Ovary (tissue), 9 donors: ENCODE data around the gene ANGEL1. TPM values are rescaled to one million over a fixed set of nuclear protein-coding genes. Genes with fewer than 3 reads are reported as not detected.

Experiments
- DNase-seq, 5 donors: peaks; one replicate each; pipeline ENCODE4 v3.0.0-alpha.2; 2019 to 2020
- H3K27ac ChIP-seq, 2 donors: fragments of 200-600 bp; one replicate each; pipeline versions ENCODE4 v1.5.1 to v1.8.0; 2019 to 2022
- H3K27me3 ChIP-seq: fragments of 200-600 bp; one replicate; pipeline ENCODE4 v1.8.0; 2022
- H3K36me3 ChIP-seq: fragments of 200-600 bp; sonication (generic); one replicate; pipeline ENCODE4 v1.5.1; 2019
- H3K4me1 ChIP-seq: one replicate; pipeline ENCODE4 v1.8.1; 2013; ENCODE audit warnings: mild to moderate bottlenecking, moderate library complexity; ENCODE audit not compliant: insufficient read depth
- H3K4me3 ChIP-seq: fragments of 200-600 bp; sonication (generic); one replicate; pipeline ENCODE4 v1.5.1; 2017
- H3K9me3 ChIP-seq, 2 donors: fragments of 200-600 bp in 1 of 2; sonication (generic) in 1 of 2; one replicate each; pipeline versions ENCODE4 v1.5.1 to v1.8.1; 2013 to 2019; ENCODE audit warnings: mild to moderate bottlenecking in 1 of 2, moderate library complexity in 1 of 2
- EP300 ChIP-seq: sonication (generic); formaldehyde crosslinking; IDR thresholded peaks from one replicate; pipeline ENCODE4 v1.6.1; 2017; ENCODE audit warnings: antibody characterized with exemption
- POLR2A ChIP-seq: fragments of 450-650 bp; IDR thresholded peaks from one replicate; pipeline ENCODE4 v1.6.1; 2017; ENCODE audit warnings: antibody characterized with exemption, mild to moderate bottlenecking, moderate library complexity
- WGBS, 3 donors: extraction: QIAGEN DNeasy Blood & Tissue Kit in 1 of 3; methylation state at CpG; one replicate each; pipeline versions ENCODE4 v1.1.5 to v1.1.7; 2013 to 2017; 5-methylcytosine and 5-hydroxymethylcytosine counted together
- intact Hi-C, 4 donors: fragments of 100-400 bp; cut with DNase I; formaldehyde crosslinking; loops; one replicate each; pipeline versions ENCODE4 v1.11.0 to v1.15.1; 2022 to 2023
- polyA plus RNA-seq, 2 donors: library from polyadenylated mRNA; stranded (reverse); fragments of 200-250 nt in 1 of 2; fragments of 350-450 nt in 1 of 2; fragmentation: Illumina TruSeq in 1 of 2; extraction: RNeasy Lipid Tissue Mini Kit (QIAGEN cat#74804) in 1 of 2; gene quantifications; one replicate each; pipeline ENCODE4 v1.2.3, GENCODE V29; 2013 to 2014
- total RNA-seq, 7 donors: library from RNA; depleted of rRNA in 2 of 7; stranded (reverse); fragments of >200 nt in 2 of 7; fragmentation: NEBNext Ultra II Directional in 3 of 7; extraction: Animal tissue kit (Norgen Biotek cat#: 25700) in 3 of 7; gene quantifications; one replicate each; pipeline versions ENCODE4 v1.1.0 to v1.2.4, GENCODE V29; 2016 to 2023
- TF ChIP-seq, protein P1 (sequence below), 3 donors: fragments of 450-650 bp in 2 of 3; fragments of 200-600 bp in 1 of 3; IDR thresholded peaks; one replicate each; pipeline versions ENCODE4 v1.5.1 to v1.8.0; 2016 to 2022; ENCODE audit warnings: antibody characterized with exemption in 3 of 3, mild to moderate bottlenecking in 1 of 3
- donor health status: DM: no; HTN: no; CAD: no; lungs with moderate emphysema.
- donor health status: DM: no; HTN: no; CAD: no.
- donor health status: Bipolar disorder and iron deficiency.
- donor health status: DM: yes; HTN: yes; CAD: no.
- donor health status: DM: no; HTN: no; CAD: no.
- donor health status: DM: yes; HTN: yes; CAD: no.

ANGEL1 gene
- total and polyA plus RNA-seq, 9 donors, result 13.8 to 26.0 (median 19.4) TPM

DNA sequence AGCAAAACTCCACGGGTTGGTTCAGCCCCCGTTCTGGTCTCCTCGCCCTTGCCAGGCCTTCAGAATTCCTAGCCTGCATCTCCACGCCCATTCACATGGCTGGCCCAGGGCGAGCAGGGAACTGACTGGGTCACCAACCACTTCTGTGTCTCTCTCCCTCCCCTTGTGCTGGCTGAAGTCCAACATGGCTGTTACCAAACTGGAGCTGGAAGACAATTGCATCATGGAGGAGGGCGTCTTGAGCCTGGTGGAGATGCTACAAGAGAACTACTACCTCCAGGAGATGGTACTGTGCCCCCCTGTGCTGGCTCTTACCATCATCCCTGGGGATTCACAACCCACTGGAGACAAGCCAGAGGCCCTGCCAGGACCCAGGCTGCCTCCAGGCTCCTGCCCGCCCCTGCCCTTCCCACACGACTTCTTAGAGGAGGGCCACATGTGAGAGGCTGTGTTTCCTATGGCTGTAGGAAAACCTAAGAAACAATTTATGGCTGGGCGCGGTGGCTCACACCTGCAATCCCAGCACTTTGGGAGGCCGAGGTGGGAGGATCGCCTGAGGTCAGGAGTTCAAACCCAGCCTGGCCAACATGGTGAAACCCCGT lies 23.4 kb upstream of the ANGEL1 start:
- no peaks in the 10 kb centered on the region for H3K9me3 ChIP-seq
- intact Hi-C loops, result no loop called here
- H3K36me3 ChIP-seq, result no peaks in the 10 kb centered on the region
- H3K27me3 ChIP-seq, result no peaks in the 10 kb centered on the region
- TF ChIP-seq POLR2A (no peak), EP300 (no peak)
- TF ChIP-seq, protein P1, sequence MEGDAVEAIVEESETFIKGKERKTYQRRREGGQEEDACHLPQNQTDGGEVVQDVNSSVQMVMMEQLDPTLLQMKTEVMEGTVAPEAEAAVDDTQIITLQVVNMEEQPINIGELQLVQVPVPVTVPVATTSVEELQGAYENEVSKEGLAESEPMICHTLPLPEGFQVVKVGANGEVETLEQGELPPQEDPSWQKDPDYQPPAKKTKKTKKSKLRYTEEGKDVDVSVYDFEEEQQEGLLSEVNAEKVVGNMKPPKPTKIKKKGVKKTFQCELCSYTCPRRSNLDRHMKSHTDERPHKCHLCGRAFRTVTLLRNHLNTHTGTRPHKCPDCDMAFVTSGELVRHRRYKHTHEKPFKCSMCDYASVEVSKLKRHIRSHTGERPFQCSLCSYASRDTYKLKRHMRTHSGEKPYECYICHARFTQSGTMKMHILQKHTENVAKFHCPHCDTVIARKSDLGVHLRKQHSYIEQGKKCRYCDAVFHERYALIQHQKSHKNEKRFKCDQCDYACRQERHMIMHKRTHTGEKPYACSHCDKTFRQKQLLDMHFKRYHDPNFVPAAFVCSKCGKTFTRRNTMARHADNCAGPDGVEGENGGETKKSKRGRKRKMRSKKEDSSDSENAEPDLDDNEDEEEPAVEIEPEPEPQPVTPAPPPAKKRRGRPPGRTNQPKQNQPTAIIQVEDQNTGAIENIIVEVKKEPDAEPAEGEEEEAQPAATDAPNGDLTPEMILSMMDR (IDR thresholded peaks at IDR 0.05), result no peak
- WGBS, 3 donors, result 89 to 94% (median 92%) methylated on average over 13 of the region's 13 CpGs
- H3K27ac ChIP-seq, result no peak overlapping the region
- no peak overlapping the region for H3K4me3 ChIP-seq
- peak in 2 of 5 donors; percentile 25 to 33 for DNase-seq
- peaks cover 5% of the 10 kb centered on the region for H3K4me1 ChIP-seq

- Histone ChIP-seq H3K27me3 (no peaks in the 10 kb centered on the region), H3K27ac (no peak overlapping the region), H3K4me1 (peaks cover 5% of the 10 kb centered on the region), H3K4me3 (no peak overlapping the region), H3K9me3 (no peaks in the 10 kb centered on the region), H3K36me3 (no peaks in the 10 kb centered on the region)
- TF ChIP-seq EP300 (no peak), POLR2A (no peak)
- TF ChIP-seq, protein P1 (IDR thresholded peaks at IDR 0.05), result no peak
- intact Hi-C loops, result no loop called here
- DNase-seq, result no peak
- WGBS, 3 donors, result 34 to 41% (median 38%) methylated on average over 7 of the region's 7 CpGs
Observed at GRCh38 chr14:76834241-76834661, 21.6 kb upstream of the ANGEL1 start.

GRCh38 chr14:76833011-76833410 lies 20.3 kb upstream of the ANGEL1 start:
- H3K4me1 ChIP-seq, result peaks cover 5% of the 10 kb centered on the region
- no peak overlapping the region for H3K4me3 ChIP-seq
- no peaks in the 10 kb centered on the region for H3K9me3 ChIP-seq
- no peak for DNase-seq
- H3K27ac ChIP-seq, result no peak overlapping the region
- WGBS, 3 donors, result 82 to 88% (median 86%) methylated on average over 2 of the region's 2 CpGs
- H3K36me3 ChIP-seq, result no peaks in the 10 kb centered on the region
- intact Hi-C loops, result no loop called here
- no peak for TF ChIP-seq POLR2A
- TF ChIP-seq, protein P1 (IDR thresholded peaks at IDR 0.05), result no peak
- no peak for TF ChIP-seq EP300
- no peaks in the 10 kb centered on the region for H3K27me3 ChIP-seq

DNA sequence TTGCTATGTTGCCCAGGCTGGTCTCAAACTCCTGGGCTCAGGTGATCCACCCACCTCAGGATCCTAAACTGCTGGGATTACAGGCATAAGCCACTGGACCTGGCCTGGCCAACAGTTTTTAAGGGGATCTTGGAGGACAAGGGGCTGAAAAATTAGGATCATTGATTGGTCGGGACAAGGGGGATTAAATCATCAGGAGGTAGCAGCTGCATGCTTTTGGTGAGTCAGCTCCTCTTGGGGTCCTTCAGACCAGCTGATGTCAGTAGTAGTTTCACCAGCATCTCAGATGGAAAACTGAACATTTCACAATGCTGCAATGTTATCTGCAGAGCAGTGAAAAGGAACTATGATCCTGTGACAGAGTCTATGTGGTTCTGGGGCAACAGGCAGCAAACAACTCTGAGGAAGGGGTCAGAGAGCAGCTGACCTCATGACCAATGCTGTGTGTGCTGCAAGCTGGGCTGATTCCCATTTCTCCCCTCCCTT lies 19.9 kb upstream of the ANGEL1 start:
- H3K4me1 ChIP-seq, result peaks cover 1% of the 10 kb centered on the region
- 71 to 89% (median 84%) methylated on average over 1 of the region's 1 CpG for WGBS, 3 donors
- H3K36me3 ChIP-seq, result no peaks in the 10 kb centered on the region
- no peak overlapping the region for H3K4me3 ChIP-seq
- intact Hi-C loops, result no loop called here
- no peaks in the 10 kb centered on the region for H3K27me3 ChIP-seq
- no peaks in the 10 kb centered on the region for H3K9me3 ChIP-seq
- no peak for TF ChIP-seq POLR2A
- no peak for TF ChIP-seq EP300
- TF ChIP-seq, protein P1 (IDR thresholded peaks at IDR 0.05), result no peak
- DNase-seq, result no peak
- H3K27ac ChIP-seq, result no peak overlapping the region
